ENCODE data around the gene ACTL6A.

Gene ACTL6A

GRCh38 chr3:179551349-179552105 is 11.2 kb upstream of the ACTL6A start:
- H3K4me3 ChIP-seq (ENCODE audit: insufficient read length, low read depth): no peak overlapping the region
- H3K9me3 ChIP-seq (ENCODE audit: insufficient read depth, low read length): no peaks in the 10 kb centered on the region
- H3K9ac ChIP-seq (ENCODE audit: insufficient read length, low read depth): no peak overlapping the region
- TF ChIP-seq ZNF274 (IDR thresholded peaks at IDR 0.05; ENCODE audit: low read depth, low read length) (no peak), SUZ12 (IDR thresholded peaks at IDR 0.05; ENCODE audit: extremely low read depth, insufficient read depth, insufficient read length) (no peak), YY1 (IDR thresholded peaks at IDR 0.05; ENCODE audit: insufficient read depth, insufficient read length) (no peak)
- DNase-seq (ENCODE audit: low read depth, low spot score): no peak
- no peaks in the 10 kb centered on the region for H3K27me3 ChIP-seq (ENCODE audit: insufficient read depth, insufficient read length)
- H3K36me3 ChIP-seq (ENCODE audit: insufficient read depth, insufficient read length, low read length): no peaks in the 10 kb centered on the region
- no peaks in the 10 kb centered on the region for H3K4me1 ChIP-seq (ENCODE audit: insufficient read depth, insufficient read length)

GRCh38 chr3:179558742-179559364 is 3.9 kb upstream of the ACTL6A start:
- TF ChIP-seq ZNF274 (IDR thresholded peaks at IDR 0.05; ENCODE audit: low read depth, low read length): no peak

GRCh38 chr3:179560791-179561190 is 1.9 kb upstream of the ACTL6A start:
- no peak for TF ChIP-seq ZNF274 (IDR thresholded peaks at IDR 0.05; ENCODE audit: low read depth, low read length)
- no peak for TF ChIP-seq SUZ12 (IDR thresholded peaks at IDR 0.05; ENCODE audit: extremely low read depth, insufficient read depth, insufficient read length)
- no peak for TF ChIP-seq YY1 (IDR thresholded peaks at IDR 0.05; ENCODE audit: insufficient read depth, insufficient read length)
- no peaks in the 10 kb centered on the region for H3K27me3 ChIP-seq (ENCODE audit: insufficient read depth, insufficient read length)
- no peak overlapping the region for H3K9ac ChIP-seq (ENCODE audit: insufficient read length, low read depth)
- H3K4me3 ChIP-seq (ENCODE audit: insufficient read length, low read depth): no peak overlapping the region
- no peak for DNase-seq (ENCODE audit: low read depth, low spot score)
- H3K4me1 ChIP-seq (ENCODE audit: insufficient read depth, insufficient read length): no peaks in the 10 kb centered on the region
- H3K36me3 ChIP-seq (ENCODE audit: insufficient read depth, insufficient read length, low read length): no peaks in the 10 kb centered on the region
- no peaks in the 10 kb centered on the region for H3K9me3 ChIP-seq (ENCODE audit: insufficient read depth, low read length)

More at GRCh38 chr3:179558742-179559364, 3.9 kb upstream of the ACTL6A start:
- Histone ChIP-seq H3K27me3 (ENCODE audit: insufficient read depth, insufficient read length) (no peaks in the 10 kb centered on the region), H3K36me3 (ENCODE audit: insufficient read depth, insufficient read length, low read length) (no peaks in the 10 kb centered on the region), H3K9ac (ENCODE audit: insufficient read length, low read depth) (no peak overlapping the region), H3K4me1 (ENCODE audit: insufficient read depth, insufficient read length) (no peaks in the 10 kb centered on the region), H3K9me3 (ENCODE audit: insufficient read depth, low read length) (no peaks in the 10 kb centered on the region), H3K4me3 (ENCODE audit: insufficient read length, low read depth) (no peak overlapping the region)
- DNase-seq (ENCODE audit: low read depth, low spot score): peak; percentile 61

GRCh38 chr3:179563271-179563783 is 601 bp downstream of the ACTL6A start:
- Histone ChIP-seq H3K9me3 (ENCODE audit: insufficient read depth, low read length) (no peaks in the 10 kb centered on the region), H3K36me3 (ENCODE audit: insufficient read depth, insufficient read length, low read length) (peaks cover 4% of the 10 kb centered on the region), H3K9ac (ENCODE audit: insufficient read length, low read depth) (peak overlapping the region; percentile 97), H3K4me1 (ENCODE audit: insufficient read depth, insufficient read length) (no peaks in the 10 kb centered on the region), H3K27me3 (ENCODE audit: insufficient read depth, insufficient read length) (no peaks in the 10 kb centered on the region), H3K4me3 (ENCODE audit: insufficient read length, low read depth) (peak overlapping the region; percentile 97)
- DNase-seq (ENCODE audit: low read depth, low spot score): peak; percentile 55
- TF ChIP-seq ZNF274 (IDR thresholded peaks at IDR 0.05; ENCODE audit: low read depth, low read length) (no peak), SUZ12 (IDR thresholded peaks at IDR 0.05; ENCODE audit: extremely low read depth, insufficient read depth, insufficient read length) (no peak), YY1 (IDR thresholded peaks at IDR 0.05; ENCODE audit: insufficient read depth, insufficient read length) (no peak)

- H3K9me3 ChIP-seq (ENCODE audit: insufficient read depth, low read length): no peaks in the 10 kb centered on the region
- no peak overlapping the region for H3K9ac ChIP-seq (ENCODE audit: insufficient read length, low read depth)
- no peak for DNase-seq (ENCODE audit: low read depth, low spot score)
- no peak overlapping the region for H3K4me3 ChIP-seq (ENCODE audit: insufficient read length, low read depth)
- H3K27me3 ChIP-seq (ENCODE audit: insufficient read depth, insufficient read length): no peaks in the 10 kb centered on the region
- TF ChIP-seq YY1 (IDR thresholded peaks at IDR 0.05; ENCODE audit: insufficient read depth, insufficient read length): no peak
- TF ChIP-seq ZNF274 (IDR thresholded peaks at IDR 0.05; ENCODE audit: low read depth, low read length): no peak
- TF ChIP-seq SUZ12 (IDR thresholded peaks at IDR 0.05; ENCODE audit: extremely low read depth, insufficient read depth, insufficient read length): no peak
- peaks cover 20% of the 10 kb centered on the region for H3K36me3 ChIP-seq (ENCODE audit: insufficient read depth, insufficient read length, low read length)
- H3K4me1 ChIP-seq (ENCODE audit: insufficient read depth, insufficient read length): no peaks in the 10 kb centered on the region
These were observed 2.8 kb downstream of the ACTL6A start for GRCh38 chr3:179565496-179565895.

- H3K4me1 ChIP-seq (ENCODE audit: insufficient read depth, insufficient read length): no peaks in the 10 kb centered on the region
These were observed 18.3 kb downstream of the ACTL6A start for GRCh38 chr3:179580992-179581391.

GRCh38 chr3:179589143-179589542 is 26.4 kb downstream of the ACTL6A start:
- H3K36me3 ChIP-seq (ENCODE audit: insufficient read depth, insufficient read length, low read length): peaks cover 94% of the 10 kb centered on the region
- TF ChIP-seq YY1 (IDR thresholded peaks at IDR 0.05; ENCODE audit: insufficient read depth, insufficient read length): no peak
- TF ChIP-seq SUZ12 (IDR thresholded peaks at IDR 0.05; ENCODE audit: extremely low read depth, insufficient read depth, insufficient read length): no peak
- no peak for TF ChIP-seq ZNF274 (IDR thresholded peaks at IDR 0.05; ENCODE audit: low read depth, low read length)
- DNase-seq (ENCODE audit: low read depth, low spot score): no peak

More at GRCh38 chr3:179580992-179581391, 18.3 kb downstream of the ACTL6A start:
- no peak for DNase-seq (ENCODE audit: low read depth, low spot score)
- Histone ChIP-seq H3K4me3 (ENCODE audit: insufficient read length, low read depth) (no peak overlapping the region), H3K36me3 (ENCODE audit: insufficient read depth, insufficient read length, low read length) (peaks cover 86% of the 10 kb centered on the region), H3K9me3 (ENCODE audit: insufficient read depth, low read length) (no peaks in the 10 kb centered on the region), H3K9ac (ENCODE audit: insufficient read length, low read depth) (no peak overlapping the region), H3K27me3 (ENCODE audit: insufficient read depth, insufficient read length) (no peaks in the 10 kb centered on the region)
- TF ChIP-seq SUZ12 (IDR thresholded peaks at IDR 0.05; ENCODE audit: extremely low read depth, insufficient read depth, insufficient read length) (no peak), YY1 (IDR thresholded peaks at IDR 0.05; ENCODE audit: insufficient read depth, insufficient read length) (no peak), ZNF274 (IDR thresholded peaks at IDR 0.05; ENCODE audit: low read depth, low read length) (no peak)

More at GRCh38 chr3:179589143-179589542, 26.4 kb downstream of the ACTL6A start:
- Histone ChIP-seq H3K4me1 (ENCODE audit: insufficient read depth, insufficient read length) (no peaks in the 10 kb centered on the region), H3K27me3 (ENCODE audit: insufficient read depth, insufficient read length) (no peaks in the 10 kb centered on the region), H3K4me3 (ENCODE audit: insufficient read length, low read depth) (no peak overlapping the region), H3K9ac (ENCODE audit: insufficient read length, low read depth) (no peak overlapping the region), H3K9me3 (ENCODE audit: insufficient read depth, low read length) (no peaks in the 10 kb centered on the region)
